ENCODE measurements around the gene NFIX. TPM values are rescaled to one million over a fixed set of nuclear protein-coding genes. Genes with fewer than 3 reads are reported as not detected.

NFIX gene
- polyA plus RNA-seq, 3 donors, result 0.25 to 3.7 (median 0.90) TPM

GRCh38 chr19:13109361-13110098, 114.3 kb downstream of the NFIX start:
- Histone ChIP-seq H2AFZ (ENCODE audit: insufficient read depth, low read depth, low read length, poor library complexity, severe bottlenecking) (no peak overlapping the region), H3K79me2 (ENCODE audit: insufficient read depth, low read length) (peaks cover 31% of the 10 kb centered on the region), H3K36me3 (replicated peaks in 1 of 2; ENCODE audit: control insufficient read depth in 1 of 2, insufficient read depth in 2 of 2, low read length in 2 of 2) (peaks cover 23 to 28% of the 10 kb centered on the region in 2 donors), H3K27ac (ENCODE audit: low read depth in 1 of 2, low read length in 2 of 2) (no peak overlapping the region), H3K4me2 (replicated peaks; ENCODE audit: extremely low read depth, low read length, poor library complexity, severe bottlenecking) (no peak overlapping the region), H3K4me3 (replicated peaks in 1 of 3; ENCODE audit: low read depth in 2 of 3, low read length in 3 of 3) (no peak overlapping the region), H4K20me1 (ENCODE audit: insufficient read depth, low read length) (no peaks in the 10 kb centered on the region), H3K9ac (ENCODE audit: insufficient read depth, low read length, poor library complexity, severe bottlenecking) (no peak overlapping the region), H3K27me3 (ENCODE audit: control insufficient read depth in 2 of 2, insufficient read depth in 2 of 2, low read length in 2 of 2) (no peaks in the 10 kb centered on the region), H3K9me3 (replicated peaks in 1 of 2; ENCODE audit: control insufficient read depth in 1 of 2, insufficient read depth in 1 of 2, low read length in 2 of 2) (no peaks in the 10 kb centered on the region), H3K4me1 (ENCODE audit: control insufficient read depth in 1 of 2, insufficient read depth in 2 of 2, low read length in 2 of 2) (peaks cover 14 to 19% of the 10 kb centered on the region in 2 donors)
- H3K27ac Mint-ChIP-seq, result peak overlapping the region in 1 of 7 donors; percentile 15
- TF ChIP-seq CTCF (IDR thresholded peaks at IDR 0.05), result no peak
- no peaks in the 10 kb centered on the region for H3K9me3 Mint-ChIP-seq
- no peak overlapping the region for H3K4me3 Mint-ChIP-seq
- peaks cover 0 to 2% (median 0%) of the 10 kb centered on the region in 3 donors for H3K27me3 Mint-ChIP-seq (ENCODE audit: low read depth in 3 of 3)
- intact Hi-C loops (cut with micrococcal nuclease), result no loop called here
- 98% methylated on average over 23 of the region's 30 CpGs for WGBS (ENCODE audit: insufficient coverage)
- no peak for DNase-seq
- peaks cover 14% of the 10 kb centered on the region for H3K4me1 Mint-ChIP-seq
- H3K36me3 Mint-ChIP-seq, result peaks cover 14 to 35% of the 10 kb centered on the region in 2 donors

GRCh38 chr19:13110099-13110610, 114.9 kb downstream of the NFIX start:
- H3K9ac ChIP-seq (ENCODE audit: insufficient read depth, low read length, poor library complexity, severe bottlenecking), result no peak overlapping the region
- Mint-ChIP-seq H3K4me1 (peaks cover 9% of the 10 kb centered on the region), H3K27me3 (ENCODE audit: low read depth in 3 of 3) (peaks cover 0 to 2% (median 0%) of the 10 kb centered on the region in 3 donors), H3K27ac (peak overlapping the region in 1 of 7 donors; percentile 15), H3K9me3 (no peaks in the 10 kb centered on the region), H3K4me3 (no peak overlapping the region), H3K36me3 (peaks cover 18 to 37% of the 10 kb centered on the region in 2 donors)
- peaks cover 24% of the 10 kb centered on the region for H3K79me2 ChIP-seq (ENCODE audit: insufficient read depth, low read length)
- H3K9me3 ChIP-seq (replicated peaks in 1 of 2; ENCODE audit: control insufficient read depth in 1 of 2, insufficient read depth in 1 of 2, low read length in 2 of 2), result no peaks in the 10 kb centered on the region
- peaks cover 8 to 13% of the 10 kb centered on the region in 2 donors for H3K4me1 ChIP-seq (ENCODE audit: control insufficient read depth in 1 of 2, insufficient read depth in 2 of 2, low read length in 2 of 2)
- 92% methylated on average over 9 of the region's 15 CpGs for WGBS (ENCODE audit: insufficient coverage)
- no peak overlapping the region for H3K4me2 ChIP-seq (replicated peaks; ENCODE audit: extremely low read depth, low read length, poor library complexity, severe bottlenecking)
- H3K27me3 ChIP-seq (ENCODE audit: control insufficient read depth in 2 of 2, insufficient read depth in 2 of 2, low read length in 2 of 2), result no peaks in the 10 kb centered on the region
- no peak overlapping the region for H3K27ac ChIP-seq (ENCODE audit: low read depth in 1 of 2, low read length in 2 of 2)
- no peak for TF ChIP-seq CTCF (IDR thresholded peaks at IDR 0.05)
- H3K36me3 ChIP-seq (replicated peaks in 1 of 2; ENCODE audit: control insufficient read depth in 1 of 2, insufficient read depth in 2 of 2, low read length in 2 of 2), result peaks cover 23 to 28% of the 10 kb centered on the region in 2 donors
- H2AFZ ChIP-seq (ENCODE audit: insufficient read depth, low read depth, low read length, poor library complexity, severe bottlenecking), result no peak overlapping the region
- DNase-seq, result no peak
- intact Hi-C loops (cut with micrococcal nuclease), result no loop called here
- H4K20me1 ChIP-seq (ENCODE audit: insufficient read depth, low read length), result no peaks in the 10 kb centered on the region
- no peak overlapping the region for H3K4me3 ChIP-seq (replicated peaks in 1 of 3; ENCODE audit: low read depth in 2 of 3, low read length in 3 of 3)
